Large intestine (tissue), 3 donors: Measurements from ENCODE around the gene B4GALT2. TPM values are rescaled to one million over a fixed set of nuclear protein-coding genes. Genes with fewer than 3 reads are reported as not detected.

Experiments used
- DNase-seq, 2 donors: peaks; one replicate each; pipeline versions ENCODE4 v3.0.0 to v3.0.0-alpha.2; 2013
- H3K27ac ChIP-seq: one replicate; pipeline ENCODE4 v1.5.1; 2013; ENCODE audit warnings: low read length
- H3K27me3 ChIP-seq: 2 replicates; pipeline ENCODE4 v1.6.1; 2013; ENCODE audit warnings: low read length; ENCODE audit not compliant: control insufficient read depth, insufficient read depth
- H3K36me3 ChIP-seq: 2 replicates; pipeline ENCODE4 v1.6.1; 2013; ENCODE audit warnings: low read length; ENCODE audit not compliant: control insufficient read depth, insufficient read depth
- H3K4me1 ChIP-seq: one replicate; pipeline ENCODE4 v1.6.1; 2013; ENCODE audit warnings: low read length; ENCODE audit not compliant: control insufficient read depth, insufficient read depth
- H3K4me3 ChIP-seq: one replicate; pipeline ENCODE4 v1.5.1; 2013; ENCODE audit warnings: low read length
- H3K9me3 ChIP-seq: one replicate; pipeline ENCODE4 v1.6.1; 2013; ENCODE audit warnings: mild to moderate bottlenecking, low read depth, low read length, moderate library complexity; ENCODE audit not compliant: control insufficient read depth
- WGBS: methylation state at CpG from one replicate; pipeline ENCODE4 v1.1.5; 2013; ENCODE audit warnings: low lambda C conversion rate; ENCODE audit not compliant: insufficient coverage; 5-methylcytosine and 5-hydroxymethylcytosine counted together
- polyA plus RNA-seq: library from polyadenylated mRNA; unstranded; fragments of 120-200 nt; gene quantifications from one replicate; pipeline ENCODE4 v1.2.1, GENCODE V29; 2013

The B4GALT2 gene
- polyA plus RNA-seq, 1 donor, result 37.4 TPM

DNA sequence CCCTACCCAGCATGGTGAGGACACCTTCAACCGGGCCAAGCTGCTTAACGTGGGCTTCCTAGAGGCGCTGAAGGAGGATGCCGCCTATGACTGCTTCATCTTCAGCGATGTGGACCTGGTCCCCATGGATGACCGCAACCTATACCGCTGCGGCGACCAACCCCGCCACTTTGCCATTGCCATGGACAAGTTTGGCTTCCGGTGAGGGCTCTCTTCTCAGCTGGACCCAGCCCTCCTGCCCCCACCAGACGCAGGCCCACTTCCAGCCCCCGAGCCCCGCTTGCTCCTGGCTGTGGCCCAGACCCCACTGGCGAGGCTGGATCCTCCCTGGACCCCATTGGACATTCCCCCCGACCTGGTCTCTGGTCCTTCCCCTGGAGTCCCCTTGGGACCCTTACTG lies 5.8 kb downstream of the B4GALT2 start:
- Histone ChIP-seq H3K4me1 (peaks cover 34% of the 10 kb centered on the region), H3K9me3 (no peaks in the 10 kb centered on the region), H3K36me3 (peaks cover 20% of the 10 kb centered on the region), H3K4me3 (no peak overlapping the region), H3K27ac (no peak overlapping the region), H3K27me3 (no peaks in the 10 kb centered on the region)
- no peak for DNase-seq
- WGBS, result no CpG with 5 or more reads among the region's 16 CpGs

DNA sequence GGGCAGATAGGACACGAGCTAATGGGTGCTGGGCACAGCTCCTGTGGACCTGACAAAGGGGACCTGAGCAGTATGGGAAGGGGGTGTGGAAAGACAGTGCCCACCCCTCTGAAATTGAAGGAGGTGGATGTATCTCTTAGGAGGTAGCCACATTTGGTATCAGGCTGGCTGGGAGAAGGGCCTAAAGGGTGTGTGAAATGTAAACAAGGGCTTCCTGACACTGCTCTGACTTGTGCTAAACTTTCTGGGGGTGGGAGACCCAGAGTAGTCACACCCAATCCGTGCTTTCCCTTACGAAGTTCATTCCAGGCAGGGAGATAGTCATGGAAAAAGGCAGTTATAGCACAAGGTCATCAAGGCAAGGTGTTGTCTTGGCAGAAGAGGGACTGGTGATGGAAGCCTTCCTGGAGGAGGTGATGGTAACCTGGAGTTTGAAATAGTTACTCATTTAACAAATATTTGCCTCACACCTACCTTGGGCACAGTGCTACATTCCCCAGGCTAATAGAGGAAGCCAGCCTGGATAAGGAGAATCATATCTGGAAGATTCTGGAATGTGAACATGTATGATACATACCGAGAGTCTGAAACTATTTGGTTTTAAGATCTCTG lies 7.1 kb downstream of the B4GALT2 start:
- peak overlapping the region; percentile 49 for H3K27ac ChIP-seq
- peaks cover 20% of the 10 kb centered on the region for H3K36me3 ChIP-seq

DNA sequence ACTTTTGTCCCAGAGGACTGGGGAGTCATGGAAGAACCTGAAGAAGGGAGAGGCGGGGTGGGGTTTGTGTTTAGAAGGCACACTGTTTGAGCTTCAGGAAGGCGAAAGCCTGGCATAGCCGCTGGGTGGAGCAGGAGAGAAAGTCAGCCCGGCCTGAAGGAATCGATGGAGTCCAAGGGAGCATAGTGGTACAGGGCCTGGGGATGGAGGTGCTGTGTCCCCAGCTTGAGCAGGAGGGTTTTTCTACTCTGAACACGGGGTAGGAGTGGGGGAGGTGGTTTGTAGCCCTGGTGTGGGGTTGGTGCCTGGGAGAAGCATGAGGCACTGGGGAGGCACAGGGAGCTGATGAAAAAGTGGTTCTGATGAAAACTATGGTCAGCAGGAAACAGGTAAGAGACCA lies 7.7 kb downstream of the B4GALT2 start:
- H3K4me1 ChIP-seq, result peaks cover 37% of the 10 kb centered on the region
- no peaks in the 10 kb centered on the region for H3K9me3 ChIP-seq
- H3K27ac ChIP-seq, result peak overlapping the region; percentile 49
- no peak overlapping the region for H3K4me3 ChIP-seq
- H3K27me3 ChIP-seq, result no peaks in the 10 kb centered on the region
- DNase-seq, result peak in 1 of 2 donors; percentile 51
- H3K36me3 ChIP-seq, result peaks cover 14% of the 10 kb centered on the region
- whole genome bisulfite sequencing, result 60% methylated on average over 1 of the region's 6 CpGs

More for the DNA sequence above, 7.1 kb downstream of the B4GALT2 start:
- peaks cover 34% of the 10 kb centered on the region for H3K4me1 ChIP-seq
- no peaks in the 10 kb centered on the region for H3K27me3 ChIP-seq
- no peak overlapping the region for H3K4me3 ChIP-seq
- no peak for DNase-seq
- WGBS, result no CpG with 5 or more reads among the region's 4 CpGs
- H3K9me3 ChIP-seq, result no peaks in the 10 kb centered on the region

DNA sequence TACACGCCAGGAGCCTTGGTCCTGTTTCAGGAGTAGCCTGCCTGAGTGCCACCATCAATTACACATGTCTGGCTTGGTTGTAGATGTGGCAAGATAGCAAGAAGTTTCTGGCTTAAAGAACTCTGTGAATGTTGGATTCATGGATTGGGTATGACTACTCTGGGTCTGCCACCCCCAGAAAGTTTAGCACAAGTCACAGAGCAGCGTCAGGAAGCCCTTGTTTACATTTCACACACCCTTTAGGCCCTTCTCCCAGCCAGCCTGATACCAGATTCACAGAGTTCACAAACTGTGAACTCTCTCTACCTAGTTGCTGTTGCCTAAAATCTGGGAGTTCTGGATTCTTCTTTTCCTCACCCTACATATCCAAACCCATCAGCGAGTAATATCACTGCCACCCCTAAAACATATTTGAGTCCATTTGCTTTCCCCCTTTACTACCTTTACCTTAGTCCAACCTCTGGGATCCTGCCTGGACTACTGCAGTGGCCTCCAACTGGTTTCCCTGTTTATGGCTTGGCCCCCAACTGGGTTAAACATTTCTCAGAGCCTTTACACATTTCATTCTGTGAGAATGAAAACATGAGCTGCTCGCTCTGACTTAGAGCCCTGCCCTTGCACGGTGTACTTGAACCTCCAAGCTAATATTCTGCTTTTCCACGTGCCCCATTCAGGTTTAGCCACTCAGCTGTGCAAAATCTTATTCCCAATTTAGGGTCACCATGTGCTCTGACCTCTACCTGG lies 8.3 kb downstream of the B4GALT2 start:
- Histone ChIP-seq H3K4me3 (no peak overlapping the region), H3K27me3 (no peaks in the 10 kb centered on the region), H3K9me3 (no peaks in the 10 kb centered on the region), H3K27ac (peak overlapping the region; percentile 49), H3K36me3 (peaks cover 13% of the 10 kb centered on the region), H3K4me1 (peaks cover 39% of the 10 kb centered on the region)
- peak in 1 of 2 donors; percentile 81 for DNase-seq
- no CpG with 5 or more reads among the region's 6 CpGs for WGBS

- Histone ChIP-seq H3K4me1 (peaks cover 52% of the 10 kb centered on the region), H3K4me3 (peak overlapping the region; percentile 86), H3K27me3 (no peaks in the 10 kb centered on the region), H3K9me3 (no peaks in the 10 kb centered on the region), H3K27ac (peak overlapping the region; percentile 86), H3K36me3 (peaks cover 3% of the 10 kb centered on the region)
- DNase-seq, result no peak
- WGBS, result no CpG with 5 or more reads among the region's 19 CpGs
These were observed 11.5 kb downstream of the B4GALT2 start for GRCh38 chr1:43990271-43991199.

DNA sequence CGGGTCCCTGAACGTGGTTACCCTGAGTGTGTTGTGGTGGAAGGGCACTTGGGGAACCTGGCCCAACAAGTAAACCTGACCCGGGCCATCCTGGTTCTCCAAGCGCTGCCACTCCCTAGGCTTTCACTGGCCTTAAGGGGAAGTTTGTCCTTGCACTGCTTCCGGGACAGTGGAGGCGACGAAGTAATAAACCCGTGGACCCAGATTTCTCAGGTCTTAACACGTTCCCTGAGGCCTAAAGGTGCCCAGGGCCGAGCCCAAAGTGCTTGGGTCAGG lies 12.1 kb downstream of the B4GALT2 start:
- DNase-seq, result no peak
- Histone ChIP-seq H3K4me1 (peaks cover 49% of the 10 kb centered on the region), H3K27me3 (no peaks in the 10 kb centered on the region), H3K9me3 (no peaks in the 10 kb centered on the region), H3K27ac (peak overlapping the region; percentile 86), H3K36me3 (no peaks in the 10 kb centered on the region), H3K4me3 (peak overlapping the region; percentile 86)
- no CpG with 5 or more reads among the region's 10 CpGs for WGBS

DNA sequence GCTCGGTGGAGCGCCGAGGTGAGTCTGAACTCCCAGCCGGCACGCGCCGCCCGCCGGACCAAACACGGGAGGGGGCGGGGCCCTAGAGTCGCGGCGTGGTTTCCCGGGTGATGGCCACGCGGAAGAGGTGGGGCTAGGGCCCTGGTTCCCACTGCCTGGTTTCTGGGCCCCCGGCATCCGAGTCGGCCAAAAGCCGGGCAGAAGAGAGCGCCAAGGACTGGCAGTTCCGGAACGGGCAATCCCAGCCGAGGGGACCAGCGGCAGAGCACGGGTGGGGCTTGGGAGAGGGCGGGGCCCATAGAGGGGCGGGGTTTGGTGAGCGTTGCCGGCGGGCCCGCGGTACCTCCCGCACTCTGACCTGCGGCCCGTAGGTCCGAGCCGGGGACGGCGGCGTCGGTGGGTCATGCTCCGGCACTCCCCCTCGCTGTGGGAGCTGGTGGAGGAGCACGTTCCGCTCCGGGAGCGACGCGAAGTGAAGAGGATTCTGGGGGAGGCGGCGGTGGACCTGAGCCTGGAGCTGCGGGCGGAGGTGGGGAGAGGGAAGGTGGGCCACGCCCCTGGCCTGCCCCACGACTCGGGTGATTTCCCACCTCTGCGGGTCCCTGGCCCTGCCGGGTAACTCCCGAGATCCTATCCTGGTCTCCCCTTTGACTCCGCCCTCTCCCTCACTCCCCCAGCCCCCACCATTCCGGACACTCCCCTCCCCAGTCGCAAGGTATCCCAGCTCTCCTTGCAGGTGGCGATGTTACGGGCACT lies 12.6 kb downstream of the B4GALT2 start, which contains the start of gene CCDC24:
CCDC24 (plus strand) TSS at position 124 of the 756 bp plus-strand sequence; CDS start at position 404, 280 bp downstream.
- H3K4me3 ChIP-seq, result peak within 1 kb of the TSS; percentile 86
- peaks cover 48% of the 10 kb centered on the region for H3K4me1 ChIP-seq
- peak within 1 kb of the TSS; percentile 86 for H3K27ac ChIP-seq
- DNase-seq, result peak; percentile 61 to 89
- WGBS, result no CpG with 5 or more reads among the region's 66 CpGs
- no peaks in the 10 kb centered on the region for H3K36me3 ChIP-seq
- H3K9me3 ChIP-seq, result no peaks in the 10 kb centered on the region
- H3K27me3 ChIP-seq, result no peaks in the 10 kb centered on the region

GRCh38 chr1:43992232-43992995 lies 13.4 kb downstream of the B4GALT2 start:
- H3K4me3 ChIP-seq, result peak overlapping the region; percentile 86
- H3K36me3 ChIP-seq, result no peaks in the 10 kb centered on the region
- no peaks in the 10 kb centered on the region for H3K27me3 ChIP-seq
- peak overlapping the region; percentile 86 for H3K27ac ChIP-seq
- no peaks in the 10 kb centered on the region for H3K9me3 ChIP-seq
- peak in 1 of 2 donors; percentile 36 for DNase-seq
- 57% methylated on average over 1 of the region's 11 CpGs for WGBS
- H3K4me1 ChIP-seq, result peaks cover 48% of the 10 kb centered on the region

GRCh38 chr1:43993206-43993914 lies 14.3 kb downstream of the B4GALT2 start:
- Histone ChIP-seq H3K27me3 (no peaks in the 10 kb centered on the region), H3K27ac (no peak overlapping the region), H3K9me3 (no peaks in the 10 kb centered on the region), H3K4me1 (peaks cover 49% of the 10 kb centered on the region), H3K36me3 (no peaks in the 10 kb centered on the region), H3K4me3 (no peak overlapping the region)
- no peak for DNase-seq
- no CpG with 5 or more reads among the region's 9 CpGs for WGBS
